GM19238 (cell line): ENCODE results near the gene ST6GALNAC6.
"Not testable (repeated sequence)": the region's sequence is repeated elsewhere in the genome, so short reads cannot be mapped to it uniquely, and the experiment has no call there.

Experiments
- DNase-seq: peaks from one replicate; pipeline ENCODE4 v3.0.0; 2011; ENCODE audit warnings: low spot score; ENCODE audit not compliant: insufficient read length

The ST6GALNAC6 gene

GRCh38 chr9:127856094-127856728 is 43.2 kb downstream of the ST6GALNAC6 start:
- DNase-seq: no peak

- no peak for DNase-seq
Observed at GRCh38 chr9:127855522-127855921, 43.9 kb downstream of the ST6GALNAC6 start.

GRCh38 chr9:127854960-127855359 is 44.4 kb downstream of the ST6GALNAC6 start:
- no peak for DNase-seq

- DNase-seq: peak; percentile 35
Observed at GRCh38 chr9:127854184-127854806, 45.1 kb downstream of the ST6GALNAC6 start, which contains the start of gene ENG. Gene ENG (minus strand): TSS chr9:127854658. CDS start chr9:127854355, 303 bp downstream.

- peak; percentile 39 for DNase-seq
Observed at GRCh38 chr9:127853312-127854183, 45.9 kb downstream of the ST6GALNAC6 start.

- no peak for DNase-seq
Observed at GRCh38 chr9:127852829-127853228, 46.6 kb downstream of the ST6GALNAC6 start.

GRCh38 chr9:127850286-127850830 is 49.0 kb downstream of the ST6GALNAC6 start:
- no peak for DNase-seq

- no peak for DNase-seq
Observed at GRCh38 chr9:127848756-127849504, 50.5 kb downstream of the ST6GALNAC6 start.

- DNase-seq: no peak
Observed at GRCh38 chr9:127847833-127848755, 51.3 kb downstream of the ST6GALNAC6 start.

- no peak for DNase-seq
Observed at GRCh38 chr9:127847178-127847510, 52.3 kb downstream of the ST6GALNAC6 start.

GRCh38 chr9:127846443-127847177 is 52.8 kb downstream of the ST6GALNAC6 start:
- DNase-seq: no peak

- not testable (repeated sequence) for DNase-seq
Observed at GRCh38 chr9:127845619-127846018, 53.8 kb downstream of the ST6GALNAC6 start.

GRCh38 chr9:127844821-127845359 is 54.5 kb downstream of the ST6GALNAC6 start:
- no peak for DNase-seq

GRCh38 chr9:127841087-127841835 is 58.1 kb downstream of the ST6GALNAC6 start:
- DNase-seq: no peak

GRCh38 chr9:127838375-127839078 is 60.9 kb downstream of the ST6GALNAC6 start:
- no peak for DNase-seq

- no peak for DNase-seq
Observed at GRCh38 chr9:127837346-127837745, 62.1 kb downstream of the ST6GALNAC6 start.

GRCh38 chr9:127836561-127836960 is 62.8 kb downstream of the ST6GALNAC6 start:
- not testable (repeated sequence) for DNase-seq
